ENCODE results near the gene GLA. TPM values are rescaled to one million over a fixed set of nuclear protein-coding genes. Genes with fewer than 3 reads are reported as not detected.

GLA gene
- total and polyA plus RNA-seq, 2 of the 13 experiments (the other 11 are each of a cell fraction or from before 2014, with no cell fraction given): 31.4 to 59.3 TPM

DNA sequence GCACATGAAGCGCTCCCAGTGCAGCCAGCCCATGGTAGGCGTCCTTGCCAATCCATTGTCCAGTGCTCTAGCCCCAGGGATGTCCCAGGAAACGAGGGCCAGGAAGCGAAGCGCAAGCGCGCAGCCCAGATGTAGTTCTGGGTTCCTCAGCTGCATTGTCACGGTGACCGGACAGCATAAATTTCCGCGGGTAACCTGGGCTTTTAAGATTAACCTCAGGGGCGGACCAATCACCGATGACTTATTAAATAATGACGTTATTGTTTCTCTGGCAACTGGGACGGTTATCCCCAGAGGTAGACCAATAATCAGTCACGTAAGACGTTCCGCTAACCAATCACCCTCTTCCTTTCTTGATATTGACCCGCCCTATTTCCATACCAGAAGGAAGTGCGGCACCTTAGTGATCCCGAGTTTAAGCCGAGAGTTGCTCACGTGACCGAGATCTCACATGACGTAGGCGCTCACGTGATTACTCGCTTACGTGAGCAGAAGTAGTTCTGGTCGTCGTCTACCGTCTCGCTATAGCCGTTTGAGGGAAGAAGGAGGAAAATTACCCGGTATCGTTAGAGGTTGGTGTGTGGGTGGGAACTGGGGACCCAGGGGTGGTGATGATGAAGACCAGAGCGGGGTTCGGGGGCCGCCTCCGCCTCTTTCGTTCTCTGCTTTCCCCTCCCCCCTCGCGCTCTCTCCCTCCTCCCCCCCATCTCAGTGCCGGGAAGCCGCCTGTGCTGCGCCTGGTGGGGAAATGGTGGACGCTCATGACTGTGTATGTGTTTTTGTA is at the start of gene GLA, which contains the start of gene HNRNPH2 (continued):
- TF ChIP-seq, protein P1, sequence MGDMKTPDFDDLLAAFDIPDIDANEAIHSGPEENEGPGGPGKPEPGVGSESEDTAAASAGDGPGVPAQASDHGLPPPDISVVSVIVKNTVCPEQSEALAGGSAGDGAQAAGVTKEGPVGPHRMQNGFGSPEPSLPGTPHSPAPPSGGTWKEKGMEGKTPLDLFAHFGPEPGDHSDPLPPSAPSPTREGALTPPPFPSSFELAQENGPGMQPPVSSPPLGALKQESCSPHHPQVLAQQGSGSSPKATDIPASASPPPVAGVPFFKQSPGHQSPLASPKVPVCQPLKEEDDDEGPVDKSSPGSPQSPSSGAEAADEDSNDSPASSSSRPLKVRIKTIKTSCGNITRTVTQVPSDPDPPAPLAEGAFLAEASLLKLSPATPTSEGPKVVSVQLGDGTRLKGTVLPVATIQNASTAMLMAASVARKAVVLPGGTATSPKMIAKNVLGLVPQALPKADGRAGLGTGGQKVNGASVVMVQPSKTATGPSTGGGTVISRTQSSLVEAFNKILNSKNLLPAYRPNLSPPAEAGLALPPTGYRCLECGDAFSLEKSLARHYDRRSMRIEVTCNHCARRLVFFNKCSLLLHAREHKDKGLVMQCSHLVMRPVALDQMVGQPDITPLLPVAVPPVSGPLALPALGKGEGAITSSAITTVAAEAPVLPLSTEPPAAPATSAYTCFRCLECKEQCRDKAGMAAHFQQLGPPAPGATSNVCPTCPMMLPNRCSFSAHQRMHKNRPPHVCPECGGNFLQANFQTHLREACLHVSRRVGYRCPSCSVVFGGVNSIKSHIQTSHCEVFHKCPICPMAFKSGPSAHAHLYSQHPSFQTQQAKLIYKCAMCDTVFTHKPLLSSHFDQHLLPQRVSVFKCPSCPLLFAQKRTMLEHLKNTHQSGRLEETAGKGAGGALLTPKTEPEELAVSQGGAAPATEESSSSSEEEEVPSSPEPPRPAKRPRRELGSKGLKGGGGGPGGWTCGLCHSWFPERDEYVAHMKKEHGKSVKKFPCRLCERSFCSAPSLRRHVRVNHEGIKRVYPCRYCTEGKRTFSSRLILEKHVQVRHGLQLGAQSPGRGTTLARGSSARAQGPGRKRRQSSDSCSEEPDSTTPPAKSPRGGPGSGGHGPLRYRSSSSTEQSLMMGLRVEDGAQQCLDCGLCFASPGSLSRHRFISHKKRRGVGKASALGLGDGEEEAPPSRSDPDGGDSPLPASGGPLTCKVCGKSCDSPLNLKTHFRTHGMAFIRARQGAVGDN (CRISPR knock-in tag; IDR thresholded peaks at IDR 0.05): peak; percentile 40
- TF ChIP-seq, protein P2, sequence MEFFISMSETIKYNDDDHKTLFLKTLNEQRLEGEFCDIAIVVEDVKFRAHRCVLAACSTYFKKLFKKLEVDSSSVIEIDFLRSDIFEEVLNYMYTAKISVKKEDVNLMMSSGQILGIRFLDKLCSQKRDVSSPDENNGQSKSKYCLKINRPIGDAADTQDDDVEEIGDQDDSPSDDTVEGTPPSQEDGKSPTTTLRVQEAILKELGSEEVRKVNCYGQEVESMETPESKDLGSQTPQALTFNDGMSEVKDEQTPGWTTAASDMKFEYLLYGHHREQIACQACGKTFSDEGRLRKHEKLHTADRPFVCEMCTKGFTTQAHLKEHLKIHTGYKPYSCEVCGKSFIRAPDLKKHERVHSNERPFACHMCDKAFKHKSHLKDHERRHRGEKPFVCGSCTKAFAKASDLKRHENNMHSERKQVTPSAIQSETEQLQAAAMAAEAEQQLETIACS (CRISPR knock-in tag; IDR thresholded peaks at IDR 0.05): no peak
- TF ChIP-seq NR2C2 (CRISPR knock-in tag; IDR thresholded peaks at IDR 0.05; ENCODE audit: borderline replicate concordance): peak; percentile 57; the same call in 1 of the 2 replicates
- TF ChIP-seq DMAP1 (CRISPR knock-in tag; IDR thresholded peaks at IDR 0.05): peak; percentile 86; the same call in 1 of the 2 replicates
- TF ChIP-seq, protein P3, sequence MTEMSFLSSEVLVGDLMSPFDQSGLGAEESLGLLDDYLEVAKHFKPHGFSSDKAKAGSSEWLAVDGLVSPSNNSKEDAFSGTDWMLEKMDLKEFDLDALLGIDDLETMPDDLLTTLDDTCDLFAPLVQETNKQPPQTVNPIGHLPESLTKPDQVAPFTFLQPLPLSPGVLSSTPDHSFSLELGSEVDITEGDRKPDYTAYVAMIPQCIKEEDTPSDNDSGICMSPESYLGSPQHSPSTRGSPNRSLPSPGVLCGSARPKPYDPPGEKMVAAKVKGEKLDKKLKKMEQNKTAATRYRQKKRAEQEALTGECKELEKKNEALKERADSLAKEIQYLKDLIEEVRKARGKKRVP (CRISPR knock-in tag; IDR thresholded peaks at IDR 0.05): 0 out of 4 replicates have a peak, but pooled peaks of 1 of the 2 experiments have one; percentile 17
- 0 out of 2 replicates have a peak, but pooled peaks have one; percentile 42 for TF ChIP-seq IRF2 (CRISPR knock-in tag; IDR thresholded peaks at IDR 0.05)
- TF ChIP-seq, protein P4, sequence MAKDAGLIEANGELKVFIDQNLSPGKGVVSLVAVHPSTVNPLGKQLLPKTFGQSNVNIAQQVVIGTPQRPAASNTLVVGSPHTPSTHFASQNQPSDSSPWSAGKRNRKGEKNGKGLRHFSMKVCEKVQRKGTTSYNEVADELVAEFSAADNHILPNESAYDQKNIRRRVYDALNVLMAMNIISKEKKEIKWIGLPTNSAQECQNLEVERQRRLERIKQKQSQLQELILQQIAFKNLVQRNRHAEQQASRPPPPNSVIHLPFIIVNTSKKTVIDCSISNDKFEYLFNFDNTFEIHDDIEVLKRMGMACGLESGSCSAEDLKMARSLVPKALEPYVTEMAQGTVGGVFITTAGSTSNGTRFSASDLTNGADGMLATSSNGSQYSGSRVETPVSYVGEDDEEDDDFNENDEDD (CRISPR knock-in tag; IDR thresholded peaks at IDR 0.05; ENCODE audit: borderline replicate concordance): 0 out of 2 replicates have a peak, but pooled peaks have one; percentile 30
- no peak for TF ChIP-seq TEAD2 (CRISPR knock-in tag; IDR thresholded peaks at IDR 0.05)
- TF ChIP-seq, protein P5, sequence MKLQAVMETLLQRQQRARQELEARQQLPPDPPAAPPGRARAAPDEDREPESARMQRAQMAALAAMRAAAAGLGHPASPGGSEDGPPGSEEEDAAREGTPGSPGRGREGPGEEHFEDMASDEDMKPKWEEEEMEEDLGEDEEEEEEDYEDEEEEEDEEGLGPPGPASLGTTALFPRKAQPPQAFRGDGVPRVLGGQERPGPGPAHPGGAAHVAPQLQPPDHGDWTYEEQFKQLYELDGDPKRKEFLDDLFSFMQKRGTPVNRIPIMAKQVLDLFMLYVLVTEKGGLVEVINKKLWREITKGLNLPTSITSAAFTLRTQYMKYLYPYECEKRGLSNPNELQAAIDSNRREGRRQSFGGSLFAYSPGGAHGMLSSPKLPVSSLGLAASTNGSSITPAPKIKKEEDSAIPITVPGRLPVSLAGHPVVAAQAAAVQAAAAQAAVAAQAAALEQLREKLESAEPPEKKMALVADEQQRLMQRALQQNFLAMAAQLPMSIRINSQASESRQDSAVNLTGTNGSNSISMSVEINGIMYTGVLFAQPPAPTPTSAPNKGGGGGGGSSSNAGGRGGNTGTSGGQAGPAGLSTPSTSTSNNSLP (IDR thresholded peaks at IDR 0.05; ENCODE audit: low read depth, low read length): peak; percentile 79
- TF ChIP-seq JARID2 (CRISPR knock-in tag; IDR thresholded peaks at IDR 0.05; ENCODE audit: insufficient replicate concordance): no peak
- peak; percentile 97 for TF ChIP-seq RFXANK (CRISPR knock-in tag; IDR thresholded peaks at IDR 0.05)
- no peak for TF ChIP-seq ZNF577 (CRISPR knock-in tag; IDR thresholded peaks at IDR 0.05; ENCODE audit: borderline replicate concordance, low read depth)
- peak; percentile 14 for TF ChIP-seq TEAD3 (CRISPR knock-in tag; optimal IDR thresholded peaks at IDR 0.05; ENCODE audit: borderline replicate concordance)
- peak; percentile 86 for TF ChIP-seq KAT8 (CRISPR knock-in tag; IDR thresholded peaks at IDR 0.05)
- peak; percentile 98 for TF ChIP-seq BHLHE40 (IDR thresholded peaks at IDR 0.05; ENCODE audit: low read length)
- TF ChIP-seq, protein P6, sequence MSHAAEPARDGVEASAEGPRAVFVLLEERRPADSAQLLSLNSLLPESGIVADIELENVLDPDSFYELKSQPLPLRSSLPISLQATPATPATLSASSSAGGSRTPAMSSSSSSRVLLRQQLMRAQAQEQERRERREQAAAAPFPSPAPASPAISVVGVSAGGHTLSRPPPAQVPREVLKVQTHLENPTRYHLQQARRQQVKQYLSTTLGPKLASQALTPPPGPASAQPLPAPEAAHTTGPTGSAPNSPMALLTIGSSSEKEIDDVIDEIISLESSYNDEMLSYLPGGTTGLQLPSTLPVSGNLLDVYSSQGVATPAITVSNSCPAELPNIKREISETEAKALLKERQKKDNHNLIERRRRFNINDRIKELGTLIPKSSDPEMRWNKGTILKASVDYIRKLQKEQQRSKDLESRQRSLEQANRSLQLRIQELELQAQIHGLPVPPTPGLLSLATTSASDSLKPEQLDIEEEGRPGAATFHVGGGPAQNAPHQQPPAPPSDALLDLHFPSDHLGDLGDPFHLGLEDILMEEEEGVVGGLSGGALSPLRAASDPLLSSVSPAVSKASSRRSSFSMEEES (CRISPR knock-in tag; IDR thresholded peaks at IDR 0.05): peak; percentile 83
- TF ChIP-seq MAFG (CRISPR knock-in tag; IDR thresholded peaks at IDR 0.05): no peak
- peak; percentile 40; the same call in 1 of the 2 replicates for TF ChIP-seq ZNF430 (CRISPR knock-in tag; IDR thresholded peaks at IDR 0.05)

All from HepG2 (cell line).